Suprapubic skin (tissue), 4 donors: ENCODE measurements around the gene EPHB1. TPM values are rescaled to one million over a fixed set of nuclear protein-coding genes. Genes with fewer than 3 reads are reported as not detected.

Experiments
- DNase-seq, 2 donors: peaks; one replicate each; pipeline ENCODE4 v3.0.0-alpha.2; 2019; ENCODE audit warnings: low spot score in 2 of 2
- H3K27ac ChIP-seq: fragments of 200-600 bp; sonication (generic); one replicate; pipeline ENCODE4 v1.5.1; 2019
- H3K27me3 ChIP-seq: fragments of 200-600 bp; sonication (generic); one replicate; pipeline ENCODE4 v1.5.1; 2019
- H3K36me3 ChIP-seq: fragments of 200-600 bp; sonication (generic); one replicate; pipeline ENCODE4 v1.5.1; 2019
- H3K4me1 ChIP-seq: fragments of 200-600 bp; sonication (generic); one replicate; pipeline ENCODE4 v1.5.1; 2019
- H3K4me3 ChIP-seq: fragments of 200-600 bp; sonication (generic); one replicate; pipeline ENCODE4 v1.5.1; 2019; ENCODE audit warnings: mild to moderate bottlenecking
- H3K9me3 ChIP-seq: fragments of 200-600 bp; sonication (generic); one replicate; pipeline ENCODE4 v1.5.1; 2019
- EP300 ChIP-seq: sonication (generic); formaldehyde crosslinking; IDR thresholded peaks from one replicate; pipeline ENCODE4 v1.6.1; 2017; ENCODE audit warnings: antibody characterized with exemption
- POLR2A ChIP-seq, 2 donors: fragments of 450-650 bp; IDR thresholded peaks; one replicate each; pipeline ENCODE4 v1.6.1; 2017; ENCODE audit warnings: antibody characterized with exemption in 2 of 2, mild to moderate bottlenecking in 2 of 2, moderate library complexity in 2 of 2
- POLR2AphosphoS5 ChIP-seq, 3 donors: sonication (generic); formaldehyde crosslinking; IDR thresholded peaks; one replicate each; pipeline ENCODE4 v1.6.1; 2017; ENCODE audit warnings: antibody characterized with exemption in 3 of 3
- WGBS: methylation state at CpG from one replicate; pipeline ENCODE4 v1.1.5; 2018; 5-methylcytosine and 5-hydroxymethylcytosine counted together
- total RNA-seq, 4 donors: library from RNA; depleted of rRNA; stranded (reverse); fragments of >200 nt; gene quantifications; one replicate each; pipeline ENCODE4 v1.1.0, GENCODE V29; 2016
- TF ChIP-seq, protein P1 (sequence below), 2 donors: fragments of 200-600 bp in 1 of 2; fragments of 450-650 bp in 1 of 2; sonication (generic) in 1 of 2; IDR thresholded peaks; one replicate each; pipeline ENCODE4 v1.5.1; 2016 to 2019; ENCODE audit warnings: antibody characterized with exemption in 2 of 2, mild to moderate bottlenecking in 1 of 2, moderate library complexity in 1 of 2

Gene EPHB1
- total RNA-seq, 4 donors from 2014 or later: 8.5 to 30.7 (median 18.5) TPM

- Histone ChIP-seq H3K36me3 (no peaks in the 10 kb centered on the region), H3K4me3 (no peak overlapping the region), H3K9me3 (no peaks in the 10 kb centered on the region), H3K4me1 (no peaks in the 10 kb centered on the region), H3K27me3 (no peaks in the 10 kb centered on the region), H3K27ac (no peak overlapping the region)
- no peak for TF ChIP-seq EP300
- TF ChIP-seq POLR2AphosphoS5 (IDR thresholded peaks at IDR 0.05): no peak
- TF ChIP-seq, protein P1, sequence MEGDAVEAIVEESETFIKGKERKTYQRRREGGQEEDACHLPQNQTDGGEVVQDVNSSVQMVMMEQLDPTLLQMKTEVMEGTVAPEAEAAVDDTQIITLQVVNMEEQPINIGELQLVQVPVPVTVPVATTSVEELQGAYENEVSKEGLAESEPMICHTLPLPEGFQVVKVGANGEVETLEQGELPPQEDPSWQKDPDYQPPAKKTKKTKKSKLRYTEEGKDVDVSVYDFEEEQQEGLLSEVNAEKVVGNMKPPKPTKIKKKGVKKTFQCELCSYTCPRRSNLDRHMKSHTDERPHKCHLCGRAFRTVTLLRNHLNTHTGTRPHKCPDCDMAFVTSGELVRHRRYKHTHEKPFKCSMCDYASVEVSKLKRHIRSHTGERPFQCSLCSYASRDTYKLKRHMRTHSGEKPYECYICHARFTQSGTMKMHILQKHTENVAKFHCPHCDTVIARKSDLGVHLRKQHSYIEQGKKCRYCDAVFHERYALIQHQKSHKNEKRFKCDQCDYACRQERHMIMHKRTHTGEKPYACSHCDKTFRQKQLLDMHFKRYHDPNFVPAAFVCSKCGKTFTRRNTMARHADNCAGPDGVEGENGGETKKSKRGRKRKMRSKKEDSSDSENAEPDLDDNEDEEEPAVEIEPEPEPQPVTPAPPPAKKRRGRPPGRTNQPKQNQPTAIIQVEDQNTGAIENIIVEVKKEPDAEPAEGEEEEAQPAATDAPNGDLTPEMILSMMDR (IDR thresholded peaks at IDR 0.05): no peak
- no peak for TF ChIP-seq POLR2A (IDR thresholded peaks at IDR 0.05)
- no peak for DNase-seq
- whole genome bisulfite sequencing: 93% methylated on average over 3 of the region's 3 CpGs
Measured at GRCh38 chr3:135203026-135203425, 408.0 kb downstream of the EPHB1 start.

DNA sequence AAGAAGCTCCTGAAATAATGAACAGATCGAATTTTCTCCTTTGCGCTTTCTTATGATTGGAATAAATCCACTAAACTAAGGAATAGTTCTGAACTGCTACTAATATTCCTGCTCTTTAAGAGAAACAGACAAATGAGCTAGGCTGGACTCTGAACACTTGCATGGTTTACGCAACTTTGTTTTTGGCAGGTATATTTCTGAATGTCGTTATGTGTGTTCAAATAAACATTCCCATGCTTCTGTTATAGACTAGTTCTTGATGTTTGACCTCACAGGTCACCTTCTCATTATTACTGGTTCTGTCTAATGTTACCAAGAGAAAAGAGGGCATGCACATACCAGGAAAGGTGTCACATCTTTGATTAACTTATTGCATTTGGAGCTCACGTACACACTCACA lies 418.2 kb downstream of the EPHB1 start:
- WGBS: 72% methylated on average over 5 of the region's 5 CpGs
- no peaks in the 10 kb centered on the region for H3K4me1 ChIP-seq

DNA sequence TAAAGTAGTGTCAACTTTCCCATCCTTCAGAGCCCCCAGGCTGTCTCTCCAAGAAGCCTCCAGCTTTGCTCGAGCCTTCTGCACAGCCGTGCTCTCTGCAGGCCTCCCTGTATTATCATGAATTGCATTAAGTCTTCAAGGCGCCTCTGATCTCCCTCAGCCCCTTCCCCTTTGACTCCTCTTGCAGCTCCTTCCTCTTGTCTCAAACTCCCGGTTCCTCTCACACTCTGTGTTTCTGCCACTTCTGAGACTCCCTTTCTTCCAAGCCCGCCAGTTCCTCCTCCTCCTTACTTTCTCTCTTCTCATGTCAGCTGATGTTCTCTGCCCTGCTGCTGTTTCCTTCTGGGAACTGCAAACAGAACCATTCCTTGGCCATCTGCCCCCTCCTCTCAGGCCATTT lies 418.8 kb downstream of the EPHB1 start:
- DNase-seq: no peak
- Histone ChIP-seq H3K9me3 (no peaks in the 10 kb centered on the region), H3K36me3 (no peaks in the 10 kb centered on the region), H3K27ac (no peak overlapping the region), H3K4me3 (no peak overlapping the region), H3K27me3 (no peaks in the 10 kb centered on the region), H3K4me1 (no peaks in the 10 kb centered on the region)
- TF ChIP-seq, protein P1 (IDR thresholded peaks at IDR 0.05): no peak
- TF ChIP-seq EP300 (no peak), POLR2A (IDR thresholded peaks at IDR 0.05) (no peak)
- WGBS: 62% methylated on average over 5 of the region's 5 CpGs

More for the DNA sequence above, 418.2 kb downstream of the EPHB1 start:
- Histone ChIP-seq H3K27ac (no peak overlapping the region), H3K9me3 (no peaks in the 10 kb centered on the region), H3K4me3 (no peak overlapping the region), H3K27me3 (no peaks in the 10 kb centered on the region), H3K36me3 (no peaks in the 10 kb centered on the region)
- no peak for DNase-seq
- no peak for TF ChIP-seq POLR2AphosphoS5 (IDR thresholded peaks at IDR 0.05)
- no peak for TF ChIP-seq POLR2A (IDR thresholded peaks at IDR 0.05)
- TF ChIP-seq, protein P1 (IDR thresholded peaks at IDR 0.05): no peak
- TF ChIP-seq EP300: no peak

DNA sequence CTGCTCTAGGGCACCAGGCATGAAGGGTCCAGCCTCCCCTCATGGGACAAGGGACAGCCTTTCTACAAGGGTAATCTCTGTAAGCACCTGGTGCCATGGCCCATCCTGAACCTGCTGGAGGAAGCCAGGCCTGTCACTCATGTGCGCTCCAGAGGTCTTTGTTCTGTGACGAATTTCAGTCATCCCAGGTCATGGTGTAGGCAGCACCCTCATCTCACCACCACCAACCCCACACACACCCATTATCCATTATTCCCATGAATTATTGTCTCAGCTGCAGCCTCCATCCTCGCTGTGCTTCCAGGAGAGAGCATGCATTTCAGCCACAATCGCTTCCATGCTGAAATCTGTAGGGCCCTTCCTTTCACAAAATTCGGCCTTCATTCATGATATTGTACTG lies 419.3 kb downstream of the EPHB1 start:
- DNase-seq: no peak
- 93% methylated on average over 5 of the region's 5 CpGs for WGBS
- H3K4me1 ChIP-seq: no peaks in the 10 kb centered on the region
- H3K9me3 ChIP-seq: no peaks in the 10 kb centered on the region
- no peaks in the 10 kb centered on the region for H3K36me3 ChIP-seq
- no peaks in the 10 kb centered on the region for H3K27me3 ChIP-seq
- TF ChIP-seq, protein P1 (IDR thresholded peaks at IDR 0.05): no peak
- TF ChIP-seq EP300 (no peak), POLR2A (IDR thresholded peaks at IDR 0.05) (no peak), POLR2AphosphoS5 (IDR thresholded peaks at IDR 0.05) (no peak)
- no peak overlapping the region for H3K27ac ChIP-seq
- no peak overlapping the region for H3K4me3 ChIP-seq

DNA sequence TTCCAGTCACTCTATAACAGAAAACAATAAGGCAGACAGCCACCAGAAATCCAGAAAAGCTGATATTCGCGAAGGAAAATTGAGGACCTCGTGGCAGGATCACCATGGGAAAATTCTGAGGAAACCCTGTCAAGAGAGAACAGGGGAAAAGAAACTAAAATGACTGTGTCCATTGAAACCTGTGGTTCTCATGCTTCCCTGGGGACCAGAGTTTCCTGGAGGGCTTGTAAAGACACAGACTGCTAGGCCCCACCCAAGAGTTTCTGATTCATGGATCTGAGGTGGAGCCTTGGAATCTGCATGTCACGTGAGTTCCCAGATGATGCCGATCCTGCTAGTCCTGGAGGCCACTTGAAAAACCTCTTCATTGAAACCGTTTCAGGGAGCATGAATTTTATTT lies 420.5 kb downstream of the EPHB1 start:
- no peaks in the 10 kb centered on the region for H3K36me3 ChIP-seq
- TF ChIP-seq POLR2A (IDR thresholded peaks at IDR 0.05) (no peak), POLR2AphosphoS5 (IDR thresholded peaks at IDR 0.05) (no peak), EP300 (no peak)
- TF ChIP-seq, protein P1 (IDR thresholded peaks at IDR 0.05): no peak
- 81% methylated on average over 5 of the region's 6 CpGs for WGBS
- H3K9me3 ChIP-seq: no peaks in the 10 kb centered on the region
- no peaks in the 10 kb centered on the region for H3K27me3 ChIP-seq
- no peaks in the 10 kb centered on the region for H3K4me1 ChIP-seq
- H3K4me3 ChIP-seq: no peak overlapping the region
- no peak overlapping the region for H3K27ac ChIP-seq
- DNase-seq: no peak
